Left kidney (tissue), 1 donor: Measurements from ENCODE around the gene LRRC4B. TPM values are rescaled to one million over a fixed set of nuclear protein-coding genes. Genes with fewer than 3 reads are reported as not detected.

Source experiments
- polyA plus RNA-seq: library from polyadenylated mRNA; unstranded; fragments of 120-200 nt; gene quantifications from one replicate; pipeline ENCODE4 v1.2.1, GENCODE V29; 2013; ENCODE audit not compliant: insufficient read length

LRRC4B gene
- polyA plus RNA-seq, 1 donor: 14.2 TPM

Other genes with a start within 250 kb of the LRRC4B start
- gene KCNC3, start 239.1 kb downstream of the LRRC4B start, polyA plus RNA-seq: 55.2 TPM
- 9.6 TPM for gene NAPSA, start 202.8 kb downstream of the LRRC4B start, polyA plus RNA-seq
- 32.1 TPM for gene NR1H2, start 192.0 kb downstream of the LRRC4B start, polyA plus RNA-seq
- gene POLD1, start 184.1 kb downstream of the LRRC4B start, polyA plus RNA-seq: 28.0 TPM
- gene SPIB, start 149.5 kb downstream of the LRRC4B start, polyA plus RNA-seq: 1.00 TPM
- gene MYBPC2, start 135.5 kb downstream of the LRRC4B start, polyA plus RNA-seq: 1.5 TPM
- gene EMC10, start 91.9 kb downstream of the LRRC4B start, polyA plus RNA-seq: 86.1 TPM
- 5.5 TPM for gene GARIN5A, start 91.6 kb downstream of the LRRC4B start, polyA plus RNA-seq
- gene JOSD2, start 57.2 kb downstream of the LRRC4B start, polyA plus RNA-seq: 9.0 TPM
- gene ASPDH, start 54.5 kb downstream of the LRRC4B start, polyA plus RNA-seq: 8.6 TPM
- 1.2 TPM for gene SYT3, start 71.4 kb upstream of the LRRC4B start, polyA plus RNA-seq
- 1.00 TPM for gene C19orf81, start 81.0 kb upstream of the LRRC4B start, polyA plus RNA-seq
- 4.8 TPM for gene SHANK1, start 151.4 kb upstream of the LRRC4B start, polyA plus RNA-seq
- 22.3 TPM for gene CLEC11A, start 154.9 kb upstream of the LRRC4B start, polyA plus RNA-seq
- not detected for gene GPR32, start 202.0 kb upstream of the LRRC4B start, polyA plus RNA-seq
- 0.23 TPM for gene ACP4, start 222.0 kb upstream of the LRRC4B start, polyA plus RNA-seq